ENCODE results near the gene NT5DC1. TPM values are rescaled to one million over a fixed set of nuclear protein-coding genes. Genes with fewer than 3 reads are reported as not detected.
"Not testable (repeated sequence)": the region's sequence is repeated elsewhere in the genome, so short reads cannot be mapped to it uniquely, and the experiment has no call there.

Gene NT5DC1
- total RNA-seq, 1 experiment from 2014 or later = 37.7 TPM

DNA sequence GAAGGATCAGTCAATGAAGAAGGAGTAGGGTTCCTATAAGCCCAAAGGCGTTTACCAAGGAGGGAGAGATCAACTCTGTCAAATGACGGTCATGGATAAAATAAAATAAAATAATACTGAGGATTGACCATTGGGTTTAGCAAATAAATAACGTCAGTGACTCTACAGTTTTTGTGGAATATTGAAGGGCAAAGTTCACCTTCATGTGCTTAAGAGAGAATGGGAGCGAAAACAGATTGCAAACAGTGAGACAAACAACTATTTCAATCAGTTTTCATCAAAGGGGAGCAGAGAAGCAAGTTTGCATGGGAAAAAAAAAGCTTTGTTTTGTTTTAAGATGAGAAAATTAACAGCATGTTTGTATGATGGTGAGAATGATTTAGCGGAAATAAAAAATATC is 17.6 kb upstream of the NT5DC1 start:
- in situ Hi-C loops (cut with HindIII; ENCODE audit: low pct_unique_long_range_greater_than_20kb, low sequenced_read_pairs) = no loop called here
- no peak for DNase-seq (ENCODE audit: low read depth, low spot score)

DNA sequence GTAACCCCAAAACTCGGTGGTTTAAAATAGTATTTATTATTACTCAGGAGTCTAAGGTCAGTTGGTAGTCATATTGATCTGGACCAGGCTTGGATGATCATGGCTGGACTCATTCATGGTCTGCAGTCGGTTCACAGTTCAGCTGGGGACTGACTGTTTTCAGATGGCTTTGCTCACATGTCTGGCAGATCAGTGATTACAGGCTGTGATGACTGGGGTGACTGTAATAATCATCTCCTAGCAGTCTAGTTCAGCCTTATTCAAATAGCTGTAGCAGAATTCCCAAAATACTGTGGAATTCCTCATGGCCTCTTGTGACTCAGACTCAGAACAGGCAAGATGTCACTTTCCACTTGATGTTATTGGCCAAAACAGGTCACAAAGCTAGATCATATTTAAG is 16.4 kb upstream of the NT5DC1 start:
- DNase-seq (ENCODE audit: low read depth, low spot score) = no peak
- in situ Hi-C loops (cut with HindIII; ENCODE audit: low pct_unique_long_range_greater_than_20kb, low sequenced_read_pairs) = no loop called here

DNA sequence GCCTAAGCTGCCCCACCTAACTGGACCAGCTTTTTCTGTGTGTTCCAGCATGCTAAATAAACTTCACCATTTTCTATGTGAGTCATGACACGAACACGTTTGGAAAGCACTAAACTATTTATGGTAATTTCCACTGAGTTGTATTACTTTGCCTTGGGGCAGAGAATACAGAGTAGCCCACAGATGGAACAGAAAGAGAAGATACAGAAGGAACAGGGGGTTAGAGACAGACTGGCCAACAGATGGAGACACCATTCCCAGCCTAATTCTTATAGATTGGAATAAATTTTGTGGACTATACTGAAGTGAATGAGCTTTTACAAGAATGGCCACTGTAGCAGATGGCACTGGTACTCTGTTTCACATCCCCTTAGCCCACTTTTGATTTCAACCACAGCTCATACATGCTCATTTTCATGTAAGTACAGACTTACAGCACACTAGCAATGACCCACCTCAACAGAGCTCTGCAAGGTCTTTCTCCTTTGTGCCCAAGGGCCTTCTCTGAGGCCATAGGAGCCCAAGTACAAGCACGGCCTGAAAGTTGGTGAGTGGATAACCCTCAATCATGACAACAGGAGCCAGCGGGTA is 13.1 kb upstream of the NT5DC1 start:
- DNase-seq (ENCODE audit: low read depth, low spot score) = no peak
- in situ Hi-C loops (cut with HindIII; ENCODE audit: low pct_unique_long_range_greater_than_20kb, low sequenced_read_pairs) = no loop called here

DNA sequence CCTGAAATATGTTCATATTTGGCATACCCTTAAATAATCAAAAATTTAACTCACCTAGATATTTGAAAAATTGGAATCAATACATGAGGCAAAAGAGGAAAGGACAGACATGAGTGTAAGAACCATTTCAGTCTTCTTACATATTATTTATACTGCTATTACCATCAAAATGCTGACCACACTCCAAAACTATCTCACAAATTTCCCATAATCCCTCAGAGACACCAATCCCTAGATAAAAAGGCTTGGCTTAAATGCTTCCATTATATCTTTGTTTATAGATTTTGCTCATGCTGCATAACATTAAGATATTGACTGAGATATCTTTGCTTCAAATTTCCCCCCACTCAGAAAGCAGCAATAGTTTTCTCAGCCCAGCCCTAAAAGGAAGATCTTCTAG is 11.7 kb upstream of the NT5DC1 start:
- in situ Hi-C loops (cut with HindIII; ENCODE audit: low pct_unique_long_range_greater_than_20kb, low sequenced_read_pairs) = no loop called here
- DNase-seq (ENCODE audit: low read depth, low spot score) = no peak

DNA sequence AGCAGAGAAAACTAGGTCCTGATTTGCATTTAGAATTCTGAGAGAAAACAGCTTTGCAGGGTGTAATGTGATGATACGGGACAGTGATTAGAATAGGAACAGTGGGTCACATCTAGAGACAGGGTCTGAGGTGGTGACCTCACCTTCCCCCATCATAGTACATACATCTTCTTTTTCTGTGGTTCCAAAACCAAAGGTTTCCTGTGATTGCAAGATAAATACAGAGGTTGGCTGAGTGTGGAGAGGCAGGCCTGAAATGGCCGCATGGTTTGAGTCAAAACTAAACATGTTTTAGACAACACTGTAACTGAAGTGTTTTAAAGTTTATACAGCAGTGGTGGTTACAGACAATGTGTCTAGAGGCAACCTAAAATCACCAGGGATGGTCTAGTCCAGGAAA is 10.4 kb upstream of the NT5DC1 start:
- DNase-seq (ENCODE audit: low read depth, low spot score) = no peak
- in situ Hi-C loops (cut with HindIII; ENCODE audit: low pct_unique_long_range_greater_than_20kb, low sequenced_read_pairs) = no loop called here

DNA sequence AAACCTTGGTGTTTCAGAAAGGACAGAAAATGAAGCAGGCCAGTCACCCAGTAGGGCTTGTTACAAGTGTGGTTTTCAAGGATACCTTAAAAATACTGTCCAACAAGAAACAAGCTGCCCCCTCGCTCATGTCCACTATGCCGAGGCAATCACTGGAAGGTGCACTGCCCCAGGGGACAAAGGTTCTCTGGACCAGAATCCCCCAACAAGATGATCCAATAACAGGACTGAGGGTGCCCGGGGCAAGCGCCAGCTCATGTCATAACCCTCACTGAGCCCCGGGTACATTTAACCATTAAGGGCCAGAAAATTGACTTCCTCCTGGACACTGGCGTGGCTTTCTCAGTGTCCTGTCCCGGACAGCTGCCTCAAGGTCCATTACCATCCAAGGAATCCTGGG is 6.6 kb upstream of the NT5DC1 start:
- in situ Hi-C loops (cut with HindIII; ENCODE audit: low pct_unique_long_range_greater_than_20kb, low sequenced_read_pairs) = no loop called here
- no peak for DNase-seq (ENCODE audit: low read depth, low spot score)

DNA sequence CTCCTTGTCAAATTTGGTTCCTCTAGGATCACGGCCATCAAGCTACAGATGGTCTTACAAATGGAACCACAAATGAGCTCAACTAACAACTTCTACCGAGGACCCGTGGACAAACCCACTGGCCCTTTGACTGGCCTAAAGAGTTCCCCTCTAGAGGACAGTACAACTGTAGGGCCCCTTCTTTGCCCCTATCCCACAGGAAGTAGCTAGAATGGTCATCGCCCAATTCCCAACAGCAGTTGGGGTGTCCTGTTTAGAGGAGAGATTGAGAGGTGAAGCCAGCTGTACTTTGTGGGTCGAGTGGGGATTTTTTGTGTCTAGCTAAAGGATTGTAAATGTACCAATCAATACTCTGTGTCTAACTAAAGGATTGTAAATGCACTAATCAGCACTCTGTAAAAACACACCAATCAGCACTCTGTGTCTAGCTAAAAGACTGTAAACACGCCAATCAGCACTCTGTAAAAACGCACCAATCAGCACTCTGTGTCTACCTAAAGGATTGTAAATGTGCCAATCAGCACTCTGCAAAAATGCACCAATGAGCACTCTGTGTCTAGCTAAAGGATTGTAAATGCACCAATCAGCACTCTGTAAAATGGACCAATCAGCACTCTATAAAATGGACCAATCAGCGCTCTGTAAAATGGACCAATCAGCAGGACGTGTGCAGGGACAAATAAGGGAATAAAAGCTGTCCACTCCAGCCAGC is 4.4 kb upstream of the NT5DC1 start:
- in situ Hi-C loops (cut with HindIII; ENCODE audit: low pct_unique_long_range_greater_than_20kb, low sequenced_read_pairs); DNase-seq (ENCODE audit: low read depth, low spot score): not testable (repeated sequence)

DNA sequence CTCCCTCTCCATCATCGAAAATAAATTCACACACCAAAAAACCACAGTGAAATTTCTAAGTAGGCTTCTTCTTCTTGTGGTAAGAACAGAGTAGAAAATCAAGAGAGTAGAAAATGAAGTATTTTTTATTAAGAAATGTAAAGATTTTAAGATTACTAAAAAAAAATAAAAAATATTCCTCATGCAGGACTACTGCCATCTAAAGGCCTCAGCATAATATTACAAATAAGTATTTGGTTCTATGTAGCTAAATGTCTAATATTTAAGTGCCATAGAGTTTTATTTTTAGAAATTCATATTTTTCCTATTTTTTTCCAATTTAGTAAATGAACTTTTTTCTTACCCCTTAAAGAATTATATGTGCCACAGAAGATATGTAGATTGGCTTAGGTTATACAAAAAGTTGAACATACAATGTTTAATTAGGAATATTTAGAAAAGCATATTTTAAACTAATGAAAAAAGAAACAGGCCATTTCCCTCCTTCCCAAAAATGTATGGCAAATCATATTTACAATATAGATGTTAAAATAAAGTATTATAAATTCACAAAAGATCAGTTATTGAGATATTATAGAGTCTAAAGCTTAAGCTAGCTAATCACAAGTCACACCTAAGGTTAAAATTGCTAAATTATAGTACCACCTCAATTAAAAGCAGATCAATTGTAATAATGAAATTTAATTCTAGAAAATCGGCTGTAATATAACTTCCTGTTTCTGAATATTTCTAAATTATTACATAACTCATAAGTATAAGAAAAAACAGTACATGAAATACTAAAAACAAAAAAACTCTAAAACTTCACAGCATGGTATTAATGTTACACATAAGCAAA is 3.5 kb upstream of the NT5DC1 start:
- DNase-seq (ENCODE audit: low read depth, low spot score) = no peak
- in situ Hi-C loops (cut with HindIII; ENCODE audit: low pct_unique_long_range_greater_than_20kb, low sequenced_read_pairs) = no loop called here

DNA sequence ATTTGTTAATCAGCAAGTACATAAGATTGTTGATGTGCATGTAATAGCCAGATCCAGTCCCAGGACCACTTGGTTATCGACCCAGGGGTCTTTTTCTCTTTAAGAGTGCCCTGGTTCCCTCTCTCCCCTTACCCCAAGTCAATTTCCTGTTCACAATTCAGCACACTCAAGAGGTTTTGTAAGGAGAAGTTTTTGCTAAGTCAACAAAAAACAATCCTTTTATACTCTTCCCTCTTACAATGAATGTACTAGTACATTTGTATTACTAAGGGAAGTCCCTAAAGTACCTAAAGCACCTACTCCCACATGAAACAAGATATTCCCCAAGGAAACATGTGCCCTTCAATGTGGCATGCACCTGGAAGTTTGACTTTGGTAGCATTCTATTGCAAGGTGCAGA is 1.6 kb upstream of the NT5DC1 start:
- DNase-seq (ENCODE audit: low read depth, low spot score) = no peak
- in situ Hi-C loops (cut with HindIII; ENCODE audit: low pct_unique_long_range_greater_than_20kb, low sequenced_read_pairs) = no loop called here

DNA sequence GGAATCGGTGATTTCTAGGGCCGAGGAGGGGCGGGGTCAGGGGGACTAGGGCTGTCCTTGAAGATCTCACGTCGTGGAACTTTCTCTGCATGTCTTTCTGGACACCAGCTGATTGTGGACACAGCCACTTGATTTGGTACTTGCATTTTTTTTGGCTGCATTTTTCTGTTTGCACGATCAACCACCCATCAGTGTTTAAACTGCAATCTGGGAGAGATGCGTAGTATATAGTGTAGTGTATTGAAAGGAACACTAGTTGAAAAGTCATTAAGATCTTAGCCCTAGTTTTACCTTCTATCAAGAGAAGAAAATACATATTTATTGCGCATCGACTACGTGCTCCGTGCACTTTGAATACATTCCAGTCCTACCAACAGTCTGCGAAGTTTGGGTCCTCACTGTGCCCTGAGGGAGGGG is 657 bp downstream of the NT5DC1 start:
- in situ Hi-C loops (cut with HindIII; ENCODE audit: low pct_unique_long_range_greater_than_20kb, low sequenced_read_pairs) = no loop called here
- DNase-seq (ENCODE audit: low read depth, low spot score) = no peak

DNA sequence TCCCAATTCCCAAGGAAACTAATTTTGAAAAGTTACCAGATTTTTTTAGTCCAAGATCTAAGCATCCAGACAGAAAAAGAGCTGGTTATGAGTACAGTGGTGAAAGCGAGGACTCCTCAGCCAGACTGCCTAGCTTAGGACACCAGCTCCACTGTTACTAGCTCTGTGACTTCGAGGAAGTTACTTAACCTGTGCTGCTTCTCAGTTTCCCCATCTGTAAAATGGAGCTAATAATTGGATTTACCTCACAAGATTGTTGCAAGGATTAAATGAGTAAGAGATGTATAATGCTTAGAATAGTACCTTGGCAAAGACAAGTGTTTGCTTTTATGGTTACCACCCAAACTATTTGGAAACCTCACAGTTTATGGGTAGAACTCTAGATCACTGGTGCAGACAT is 1.1 kb downstream of the NT5DC1 start:
- in situ Hi-C loops (cut with HindIII; ENCODE audit: low pct_unique_long_range_greater_than_20kb, low sequenced_read_pairs) = no loop called here
- no peak for DNase-seq (ENCODE audit: low read depth, low spot score)

DNA sequence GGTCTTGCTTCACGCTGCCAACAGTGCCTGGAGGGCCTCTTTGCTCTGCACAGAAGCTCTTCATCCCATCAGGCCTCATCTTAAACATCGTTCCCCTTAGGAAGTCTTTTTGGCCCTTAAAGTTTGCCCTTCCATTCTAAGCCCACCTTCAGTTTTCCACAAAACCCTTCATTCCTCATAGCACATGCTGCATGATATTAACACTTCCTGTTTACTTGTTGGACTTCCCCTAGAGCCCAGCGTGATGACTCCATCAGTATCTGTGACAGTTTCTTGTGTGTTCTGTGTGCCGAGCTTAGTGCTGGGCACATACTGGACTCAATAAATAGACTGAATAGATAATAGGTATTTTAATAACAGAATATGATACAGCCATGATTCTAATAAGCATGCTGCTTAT is 2.2 kb downstream of the NT5DC1 start:
- DNase-seq (ENCODE audit: low read depth, low spot score) = no peak
- in situ Hi-C loops (cut with HindIII; ENCODE audit: low pct_unique_long_range_greater_than_20kb, low sequenced_read_pairs) = no loop called here

DNA sequence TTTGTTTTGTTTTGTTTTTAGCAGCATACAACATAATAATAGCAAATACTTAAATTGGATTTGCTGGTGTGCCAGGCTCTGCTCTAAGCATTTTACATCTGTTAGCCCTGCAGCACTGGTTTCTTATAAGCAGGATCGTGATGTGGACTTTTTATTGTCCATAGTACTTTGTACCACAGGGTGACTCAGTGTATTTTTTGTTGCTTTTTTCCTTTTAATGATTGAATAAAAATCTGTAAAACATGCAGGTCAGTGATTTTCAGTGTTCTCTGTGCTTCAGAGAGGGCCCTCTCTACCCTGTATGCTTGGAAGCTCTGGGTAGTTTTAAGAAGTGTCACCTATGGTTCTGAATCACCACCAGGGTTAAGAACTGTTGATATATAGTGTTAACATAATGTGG is 4.0 kb downstream of the NT5DC1 start:
- in situ Hi-C loops (cut with HindIII; ENCODE audit: low pct_unique_long_range_greater_than_20kb, low sequenced_read_pairs) = no loop called here
- no peak for DNase-seq (ENCODE audit: low read depth, low spot score)

DNA sequence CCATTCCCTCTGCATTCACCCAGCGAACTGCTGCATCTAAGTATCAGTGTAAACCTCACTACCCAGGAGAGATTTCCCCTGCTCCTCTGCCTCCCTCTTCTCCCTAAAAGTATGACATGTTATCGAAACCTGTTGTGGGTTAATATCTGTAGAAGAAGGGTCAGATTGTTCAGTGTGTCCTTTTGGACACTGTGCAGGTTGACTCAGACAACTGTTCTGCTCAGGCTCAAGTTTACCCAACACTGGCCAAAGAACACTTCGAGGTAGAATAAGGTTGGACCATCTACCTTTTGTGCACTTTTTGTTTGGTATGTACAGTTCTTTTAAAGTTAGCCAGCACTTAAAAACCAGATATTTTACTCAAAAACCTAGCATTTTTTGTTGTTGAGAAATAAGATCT is 4.6 kb downstream of the NT5DC1 start:
- DNase-seq (ENCODE audit: low read depth, low spot score) = no peak
- in situ Hi-C loops (cut with HindIII; ENCODE audit: low pct_unique_long_range_greater_than_20kb, low sequenced_read_pairs) = no loop called here

DNA sequence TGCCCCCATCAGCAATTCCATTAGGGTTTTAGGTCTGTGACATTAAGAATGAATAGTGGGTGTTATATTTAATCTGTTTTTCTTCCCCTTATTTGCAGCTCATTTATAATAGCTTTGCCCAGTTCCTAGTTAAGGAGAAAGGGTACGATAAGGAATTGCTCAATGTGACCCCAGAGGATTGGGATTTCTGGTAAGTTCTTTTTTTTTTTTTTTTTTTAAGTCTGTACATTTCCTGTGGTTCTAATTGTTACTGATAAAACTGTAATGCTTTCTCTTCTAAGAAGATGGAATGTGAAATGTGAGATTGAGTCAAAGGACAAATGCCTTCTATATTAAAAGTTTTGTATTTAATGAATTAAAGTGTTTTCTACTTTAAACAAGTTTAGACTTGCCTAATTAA is 5.5 kb downstream of the NT5DC1 start:
- DNase-seq (ENCODE audit: low read depth, low spot score) = no peak
- in situ Hi-C loops (cut with HindIII; ENCODE audit: low pct_unique_long_range_greater_than_20kb, low sequenced_read_pairs) = no loop called here

DNA sequence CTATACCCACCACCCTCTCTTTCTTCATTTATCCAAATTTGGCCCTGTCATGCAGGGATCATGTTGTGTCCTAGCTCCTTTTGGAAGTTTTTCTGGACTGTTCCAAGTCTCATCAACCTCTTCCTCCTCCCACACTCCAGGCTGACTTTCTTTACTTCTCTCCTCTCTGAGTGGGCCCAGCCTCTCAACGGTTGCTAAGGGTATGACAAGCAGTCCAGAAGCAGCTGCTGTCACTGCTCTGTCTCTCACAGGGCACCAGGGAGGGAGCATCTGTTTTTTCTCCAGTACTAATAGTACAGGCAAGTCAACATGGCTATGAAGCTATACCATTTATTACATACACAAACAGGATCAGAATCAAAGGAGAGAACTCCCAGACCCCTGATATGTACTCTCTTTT is 8.2 kb downstream of the NT5DC1 start:
- in situ Hi-C loops (cut with HindIII; ENCODE audit: low pct_unique_long_range_greater_than_20kb, low sequenced_read_pairs) = no loop called here
- no peak for DNase-seq (ENCODE audit: low read depth, low spot score)

DNA sequence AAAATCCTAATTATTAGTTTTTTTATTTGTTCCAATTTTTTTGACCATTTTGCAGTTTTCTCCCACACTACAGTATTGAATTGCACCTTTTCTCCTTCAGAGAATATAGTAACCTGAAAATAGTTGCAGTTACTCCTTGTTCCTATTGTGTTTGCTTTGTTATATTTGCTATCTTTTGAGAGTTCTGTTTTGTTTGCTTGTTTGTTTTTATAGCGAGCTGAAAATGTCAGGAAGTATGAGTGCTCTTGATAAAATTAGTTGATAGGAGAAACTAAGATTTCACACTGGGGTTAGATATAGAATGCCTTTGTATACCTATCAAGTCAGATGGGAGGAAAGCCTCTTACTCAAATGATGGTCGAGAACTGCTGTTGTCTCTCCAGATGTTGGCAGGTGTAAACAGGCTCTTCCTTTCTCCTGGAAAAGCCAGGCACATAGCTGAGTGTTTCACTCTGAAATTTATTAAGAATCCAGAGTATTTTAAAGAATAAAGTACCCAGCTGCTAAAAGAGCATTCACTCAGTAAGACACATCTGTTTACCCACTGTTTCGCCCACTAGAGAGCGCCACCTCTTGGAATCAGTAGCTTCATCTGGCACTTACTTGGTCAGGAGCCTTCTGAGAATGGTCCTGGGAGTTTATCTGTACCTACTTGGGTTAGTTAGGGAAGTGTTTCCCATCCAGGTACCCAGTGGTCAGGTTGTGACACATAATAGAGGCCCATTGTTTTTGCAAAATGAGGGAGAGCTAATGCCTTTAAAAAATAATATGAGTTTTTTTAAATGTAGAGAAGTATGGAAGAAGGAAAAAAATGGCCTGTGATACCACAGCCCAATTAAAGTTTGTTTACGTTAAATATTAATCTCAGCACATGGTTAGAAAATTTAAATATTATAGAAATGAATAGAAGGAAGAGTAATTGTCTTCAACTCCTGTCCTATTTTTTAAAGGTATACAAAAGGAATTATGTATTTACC is 11.2 kb downstream of the NT5DC1 start:
- DNase-seq (ENCODE audit: low read depth, low spot score) = peak; percentile 74
- in situ Hi-C loops (cut with HindIII; ENCODE audit: low pct_unique_long_range_greater_than_20kb, low sequenced_read_pairs) = no loop called here

DNA sequence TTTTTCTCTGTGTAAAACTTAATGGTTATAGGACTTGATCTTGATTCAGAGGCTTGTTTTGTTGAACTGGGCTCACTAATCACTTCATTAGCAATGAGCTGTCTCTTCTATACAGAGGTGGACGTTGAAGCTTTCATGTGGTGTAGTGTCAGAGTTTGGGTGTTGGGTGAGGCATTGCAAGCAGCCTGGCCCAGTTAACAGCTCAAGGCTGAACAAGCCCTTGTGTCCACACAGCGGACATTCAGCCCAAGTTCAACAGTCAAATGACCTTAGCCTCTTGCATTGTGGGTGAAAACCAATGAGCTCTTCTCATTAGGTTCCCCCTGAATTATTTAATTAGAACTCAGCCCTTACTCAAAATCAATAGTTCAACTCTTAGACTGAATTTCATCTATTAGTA is 12.7 kb downstream of the NT5DC1 start:
- in situ Hi-C loops (cut with HindIII; ENCODE audit: low pct_unique_long_range_greater_than_20kb, low sequenced_read_pairs) = no loop called here
- no peak for DNase-seq (ENCODE audit: low read depth, low spot score)
